NCI-H187 (cell line): ENCODE results near the gene SERINC3.

Experiments used
- DNase-seq, 2 experiments: peaks; one replicate each; lab custom pipeline; 2025; lab: John Stamatoyannopoulos, UW

SERINC3 gene

DNA sequence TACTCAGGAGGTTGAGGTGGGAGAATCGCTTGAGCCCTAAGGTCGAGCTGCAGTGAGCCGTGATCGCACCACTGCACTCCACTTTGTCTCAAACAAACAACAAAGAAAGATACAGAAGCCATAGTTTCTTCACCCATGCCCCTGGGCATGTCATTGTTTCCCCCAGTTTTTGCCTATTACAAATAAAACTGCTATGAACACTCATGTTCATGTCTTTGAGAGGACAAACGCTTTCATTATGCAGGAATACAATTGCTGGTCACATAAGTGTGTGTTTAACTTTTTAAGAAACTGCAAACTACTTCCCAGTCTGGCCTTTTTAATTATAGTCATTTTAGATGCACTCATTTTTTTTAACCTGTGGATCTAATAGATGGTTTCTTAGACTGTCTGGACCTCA is 58.4 kb downstream of the SERINC3 start:
- DNase-seq = no peak

DNA sequence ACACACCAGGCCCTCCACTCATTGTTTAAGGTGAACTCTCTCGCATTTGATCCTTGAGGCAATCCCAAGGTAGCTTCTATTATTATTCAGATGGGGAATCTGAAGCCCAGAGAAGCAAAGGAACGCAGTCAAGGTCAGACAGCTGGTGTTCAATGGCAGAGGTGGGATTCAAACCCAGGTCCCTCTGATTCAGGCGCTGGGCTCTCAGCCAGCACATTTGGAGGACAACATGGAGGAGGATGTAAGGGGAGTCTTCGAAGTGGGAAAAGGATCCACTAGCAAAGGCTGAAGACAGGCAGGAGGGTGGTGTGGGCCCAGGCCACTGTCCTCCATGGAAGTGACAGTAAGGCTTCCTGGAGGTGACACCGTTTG is 60.1 kb downstream of the SERINC3 start:
- DNase-seq = no peak

DNA sequence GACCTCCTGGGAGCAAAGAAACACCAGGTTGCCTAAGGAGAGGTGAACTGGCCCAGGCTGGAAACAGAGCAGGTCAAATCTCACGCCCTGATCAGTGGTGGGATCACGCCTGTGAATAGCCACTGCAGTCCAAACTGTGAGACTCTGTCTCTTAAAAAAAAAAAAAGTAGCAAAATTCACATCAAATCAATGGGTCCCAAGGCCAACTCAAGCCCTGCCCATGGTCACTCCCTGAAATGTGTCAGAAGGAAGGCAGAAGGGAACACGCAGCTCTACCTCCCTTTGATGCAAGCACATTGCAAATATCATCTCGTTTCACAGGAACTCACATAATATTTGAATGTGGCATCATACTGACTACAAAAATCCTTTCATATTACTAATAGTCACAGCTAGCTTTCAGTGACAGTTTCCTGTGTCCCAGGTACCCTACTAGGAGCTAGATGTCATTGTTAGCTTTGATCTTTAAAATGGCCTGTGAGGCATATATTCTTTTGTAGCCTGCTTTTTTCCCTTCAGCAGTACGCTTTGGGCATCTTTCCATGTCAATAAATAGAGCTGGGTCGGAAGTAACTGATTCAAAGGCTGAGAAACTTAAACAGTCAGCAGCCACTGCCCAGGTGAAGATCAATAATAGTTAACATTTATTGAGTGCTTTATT is 60.6 kb downstream of the SERINC3 start:
- no peak for DNase-seq

DNA sequence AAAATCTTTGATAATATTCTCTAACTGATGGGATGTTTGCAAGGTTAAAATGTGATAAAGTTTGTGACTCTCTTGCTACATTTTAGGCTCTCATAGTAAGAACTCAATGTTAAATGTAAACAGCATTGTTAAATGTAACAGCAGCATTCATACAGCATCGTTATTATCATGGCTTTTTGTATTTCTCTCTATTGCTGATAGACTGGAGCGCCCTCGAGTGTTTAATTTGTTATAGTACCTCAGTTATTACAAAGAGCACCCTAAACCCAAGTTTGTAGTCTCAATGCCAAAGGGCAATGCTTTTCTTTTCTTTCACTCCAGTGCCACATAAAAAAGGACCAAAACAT is 61.1 kb downstream of the SERINC3 start:
- no peak for DNase-seq

DNA sequence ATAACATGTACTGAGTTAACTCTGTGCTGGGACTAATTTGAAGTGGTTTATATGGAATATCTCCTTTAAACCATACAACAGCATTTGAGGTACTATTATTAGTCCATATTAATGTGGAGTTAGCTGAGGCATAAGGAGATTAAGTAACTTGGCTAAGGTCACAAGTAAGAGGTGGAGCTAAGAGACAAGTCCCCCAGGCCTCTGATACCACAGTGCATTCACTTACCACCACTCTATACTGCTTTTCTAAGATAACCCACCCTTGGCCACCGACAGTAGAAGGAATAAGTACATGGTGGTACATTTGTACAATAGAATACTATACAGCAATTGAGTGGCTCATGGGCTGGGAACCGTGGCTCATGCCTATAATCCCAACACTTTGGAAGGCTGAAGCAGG is 62.6 kb downstream of the SERINC3 start:
- DNase-seq = no peak

DNA sequence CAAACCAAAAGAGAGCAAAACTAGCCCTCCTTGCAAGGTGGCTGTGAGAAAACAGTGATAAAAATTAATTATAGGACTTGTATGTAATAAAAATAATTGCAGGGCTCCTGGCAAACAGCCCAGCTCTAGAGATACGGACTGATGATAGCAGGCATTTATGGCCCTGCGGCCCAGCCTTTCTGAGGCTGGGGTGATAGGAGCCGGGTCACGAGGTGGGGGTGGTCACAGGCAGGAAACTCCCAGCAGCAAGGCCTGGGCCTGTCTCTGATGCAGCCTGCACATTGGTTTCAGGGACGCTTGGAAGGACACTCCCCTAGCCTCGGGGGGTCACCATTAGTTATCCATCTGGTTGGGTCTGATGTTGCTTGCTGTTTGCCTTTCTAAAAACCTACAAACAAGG is 64.9 kb downstream of the SERINC3 start:
- DNase-seq = no peak

DNA sequence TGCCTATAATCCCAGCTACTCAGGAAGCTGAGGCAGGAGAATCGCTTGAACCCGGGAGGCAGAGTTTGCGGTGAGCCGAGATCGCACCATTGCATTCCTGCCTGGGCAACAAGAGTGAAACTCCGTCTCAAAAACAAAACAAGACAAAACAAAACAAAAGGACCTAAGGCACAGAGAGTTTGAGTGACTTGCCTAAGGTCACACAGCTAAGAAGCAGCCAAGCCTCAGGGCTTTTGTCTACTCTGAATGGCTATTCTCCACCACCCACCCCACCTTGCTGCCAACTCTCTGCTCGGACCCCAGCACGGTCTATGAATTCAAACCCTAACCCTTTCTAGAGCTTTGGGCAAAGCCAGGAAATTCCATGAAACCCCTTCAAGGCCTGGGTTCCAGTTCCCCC is 65.3 kb downstream of the SERINC3 start:
- DNase-seq = no peak

DNA sequence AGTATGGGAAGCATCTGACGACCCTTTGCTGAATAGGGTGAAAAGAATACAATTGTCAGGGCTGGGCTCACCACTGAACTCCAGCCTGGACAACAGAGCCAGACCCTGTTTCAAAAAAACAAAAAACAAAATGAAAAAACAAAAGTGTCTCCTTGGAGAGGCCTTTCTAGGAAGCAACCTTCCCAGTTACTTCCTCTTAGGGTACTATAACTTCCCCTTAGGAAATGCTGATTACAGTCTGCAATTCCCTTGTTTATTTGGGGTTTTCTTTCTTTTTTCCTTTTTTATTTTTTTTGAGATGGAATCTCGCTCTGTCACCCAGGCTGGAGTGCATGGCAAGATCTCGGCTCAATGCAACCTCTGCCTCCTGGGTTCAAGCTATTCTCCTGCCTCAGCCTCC is 66.7 kb downstream of the SERINC3 start:
- no peak for DNase-seq

DNA sequence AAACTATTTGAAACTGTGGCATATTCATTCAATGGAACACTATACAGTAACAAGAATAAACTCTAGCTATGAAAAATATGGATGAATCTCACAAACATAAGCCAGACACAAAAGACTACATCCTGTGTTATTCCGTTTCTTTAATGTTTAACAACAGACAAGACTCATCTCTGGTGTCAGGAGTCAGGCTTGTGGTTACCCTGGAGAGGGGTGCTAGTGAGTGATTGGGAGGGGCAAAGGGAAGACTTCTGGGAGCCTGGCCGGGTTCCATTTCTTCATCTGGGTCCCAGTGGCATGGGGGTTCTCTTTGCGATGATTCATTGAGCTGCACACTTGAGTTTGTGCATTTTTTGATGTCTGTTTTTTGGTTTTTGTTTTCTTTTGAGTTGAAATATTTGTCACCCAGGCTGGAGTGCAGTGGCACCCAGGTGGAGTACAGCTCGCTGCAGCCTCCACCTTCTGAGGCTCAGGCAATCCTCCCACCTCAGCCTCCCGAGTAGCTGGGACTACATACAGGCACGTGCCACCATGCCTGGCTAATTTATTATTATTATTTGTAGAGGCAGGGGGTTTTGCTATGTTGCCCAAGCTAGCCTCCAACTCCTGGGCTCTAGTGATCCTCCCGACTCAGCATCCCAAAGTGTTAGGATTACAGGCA is 67.4 kb downstream of the SERINC3 start:
- DNase-seq = no peak

DNA sequence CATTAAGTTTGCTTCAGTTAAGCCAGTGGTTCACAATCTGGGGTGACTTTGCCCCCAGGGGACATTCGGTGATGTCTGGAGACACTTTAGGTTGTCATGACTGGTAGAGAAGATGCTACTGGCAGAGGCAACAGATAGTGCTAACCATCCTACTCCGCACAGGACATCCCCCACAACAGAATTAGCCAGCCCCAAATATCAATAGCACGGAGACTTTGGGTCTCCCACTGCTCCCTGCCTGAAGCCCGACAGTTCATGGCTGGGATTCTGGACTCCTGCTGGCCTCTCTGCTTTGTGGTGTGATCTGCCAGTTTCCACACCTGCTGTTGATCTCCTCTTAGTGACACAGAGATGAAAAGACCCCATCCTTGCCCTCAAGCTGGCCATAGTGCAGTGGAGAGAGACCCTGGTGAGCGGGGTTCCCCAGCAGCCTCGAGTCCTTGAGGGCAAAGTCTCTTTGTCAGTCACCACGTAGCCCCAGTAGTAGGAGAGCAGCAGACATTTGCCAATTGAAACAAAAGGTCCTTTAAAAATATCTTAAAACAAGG is 70.9 kb downstream of the SERINC3 start:
- no peak for DNase-seq

DNA sequence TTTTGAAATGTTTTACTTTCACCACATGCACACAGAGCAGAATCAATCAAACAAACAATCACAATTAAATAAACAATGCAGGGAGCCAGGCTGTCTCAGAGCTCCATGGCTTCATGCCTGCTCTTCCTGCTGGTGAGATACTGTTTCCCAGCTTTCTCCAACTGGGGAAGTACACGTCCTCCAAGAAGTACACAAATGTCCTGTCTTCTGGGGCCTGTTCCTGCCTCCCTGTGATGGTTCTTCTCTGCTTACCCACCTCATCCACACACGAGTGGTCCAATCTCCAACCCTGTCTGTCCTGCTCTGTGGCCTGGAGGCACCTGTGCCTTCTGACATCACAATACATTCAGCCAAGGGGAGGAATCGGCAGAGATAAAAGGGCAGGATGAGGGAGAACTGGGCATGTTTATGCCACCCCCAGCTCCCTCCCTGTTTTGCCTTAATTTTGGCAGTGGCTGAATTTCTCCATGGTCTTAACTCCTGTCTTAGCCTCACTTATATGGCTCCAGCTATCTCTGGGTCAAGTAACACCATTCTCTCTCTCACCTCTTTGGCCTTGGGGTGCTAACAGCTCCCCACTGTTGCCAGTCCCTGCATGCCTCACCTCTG is 71.5 kb downstream of the SERINC3 start:
- no peak for DNase-seq

DNA sequence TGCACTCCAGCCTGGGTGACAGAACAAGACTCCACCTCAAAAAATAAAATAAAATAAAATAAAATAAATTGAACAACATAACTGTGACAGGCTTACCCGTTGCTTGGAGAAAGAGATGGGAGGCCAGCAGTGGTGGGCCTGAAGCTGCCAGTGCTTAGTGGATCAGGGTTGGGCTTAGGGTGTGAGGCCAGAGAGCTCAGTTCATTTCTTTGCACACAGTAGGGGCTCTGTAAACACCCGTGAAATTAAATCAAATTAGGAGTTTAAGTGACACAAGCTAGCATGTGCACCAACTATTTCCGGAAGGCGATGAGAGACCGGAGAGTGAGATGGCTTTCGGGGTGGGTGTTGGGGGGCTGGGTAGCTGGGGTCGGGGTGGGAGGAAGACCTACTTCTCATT is 72.0 kb downstream of the SERINC3 start:
- DNase-seq = no peak

DNA sequence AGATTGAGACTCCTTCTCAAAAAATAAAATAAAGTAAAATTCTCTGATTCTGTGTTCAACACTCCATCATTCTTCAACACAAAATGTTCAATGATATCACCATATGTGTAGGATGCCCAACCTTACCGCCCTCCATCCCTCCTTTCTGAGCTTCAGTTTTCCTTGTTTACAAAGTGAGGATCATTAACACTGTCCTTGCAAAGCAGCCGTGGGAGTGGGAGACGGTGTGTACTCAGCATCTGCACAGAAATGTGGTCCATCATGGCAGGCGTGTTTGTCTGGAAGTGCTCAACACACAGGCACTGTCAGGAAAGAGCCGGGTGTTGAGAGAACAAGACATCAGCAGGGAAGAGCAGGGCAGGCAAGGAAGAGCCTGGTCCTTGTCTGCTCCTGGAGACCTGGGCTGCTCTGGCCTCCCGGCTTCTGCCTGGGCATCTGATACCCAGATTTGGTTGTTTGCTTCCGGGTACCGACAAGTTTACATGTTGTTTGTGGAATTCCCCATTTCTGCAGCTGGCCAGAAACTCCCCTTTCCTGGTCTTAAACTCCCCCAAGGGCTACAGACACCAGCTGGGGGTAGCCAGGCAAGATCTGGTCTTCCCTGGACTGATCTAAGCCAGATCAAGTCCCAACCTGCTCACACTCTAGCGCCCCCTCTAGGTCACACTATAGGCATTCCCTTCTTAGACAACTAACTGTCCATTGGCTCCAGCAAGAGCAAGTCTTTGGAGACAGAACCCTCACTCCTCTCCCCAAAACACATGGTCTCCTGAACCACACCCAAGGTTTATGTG is 72.9 kb downstream of the SERINC3 start:
- no peak for DNase-seq

DNA sequence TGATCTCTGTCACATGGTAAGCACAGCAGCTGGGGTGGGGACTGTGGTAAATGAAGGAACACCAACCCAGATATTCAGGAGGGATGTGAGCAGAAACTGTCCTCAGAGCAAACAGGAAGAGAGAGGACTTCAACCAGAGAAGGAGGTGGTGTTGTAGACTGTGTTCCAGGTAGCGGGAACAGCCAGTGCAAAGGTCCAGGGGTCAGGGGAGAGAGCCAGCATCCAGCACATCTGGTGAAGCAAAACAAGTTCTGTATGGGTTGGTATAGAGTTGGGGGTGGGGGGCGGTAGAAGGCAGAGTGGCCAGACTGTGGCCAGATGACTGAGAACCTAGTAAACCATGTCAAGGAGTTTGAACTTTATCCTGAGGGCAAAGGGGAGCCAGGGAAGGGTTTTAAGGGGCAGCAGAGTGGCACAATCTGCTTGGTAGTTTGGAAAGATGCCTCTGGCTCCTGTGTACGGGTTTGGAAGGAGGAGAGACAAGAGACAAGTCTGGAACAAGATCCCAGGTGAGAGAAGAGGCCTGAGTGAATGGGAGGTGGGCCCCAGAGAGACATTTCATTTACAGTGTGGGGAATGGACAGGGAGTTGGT is 73.9 kb downstream of the SERINC3 start:
- DNase-seq = no peak
